Activated T-cell treated with anti-CD3 and anti-CD28 coated beads, Interleukin-2, amount 50 U/mL, for 72 hours (primary cell): Measurements from ENCODE around the gene CLTB. TPM values are rescaled to one million over a fixed set of nuclear protein-coding genes. Genes with fewer than 3 reads are reported as not detected.

Source experiments
- ATAC-seq, 2 donors: fragments of 150-1000 bp; cut with Tn5 transposase; replicated peaks in 1 of 2; 2 replicates each; pipeline ENCODE4 v1.10.0; 2021; ENCODE audit warnings: moderate library complexity in 2 of 2, mild to moderate bottlenecking in 1 of 2
- DNase-seq, 2 donors: peaks; one replicate each; pipeline ENCODE4 v3.0.0; 2021 to 2022; ENCODE audit warnings: mixed read lengths in 1 of 2
- H3K27ac Mint-ChIP-seq: one replicate; pipeline ENCODE4 v1.8.0; 2022; ENCODE audit warnings: mild to moderate bottlenecking, moderate library complexity, mixed read lengths
- H3K27me3 Mint-ChIP-seq: one replicate; pipeline ENCODE4 v1.8.0; 2022; ENCODE audit warnings: low read depth, mixed read lengths
- H3K36me3 Mint-ChIP-seq, 2 donors: one replicate each; pipeline ENCODE4 v1.8.0; 2022; ENCODE audit warnings: mixed read lengths in 2 of 2, mild to moderate bottlenecking in 1 of 2; ENCODE audit not compliant: insufficient read depth in 2 of 2
- H3K4me1 Mint-ChIP-seq: one replicate; pipeline ENCODE4 v1.8.0; 2022; ENCODE audit warnings: low read depth, mixed read lengths
- H3K4me3 Mint-ChIP-seq, 2 donors: one replicate each; pipeline ENCODE4 v1.8.0; 2022; ENCODE audit warnings: mild to moderate bottlenecking in 2 of 2, mixed read lengths in 2 of 2, moderate library complexity in 2 of 2
- H3K9me3 Mint-ChIP-seq, 2 donors: one replicate each; pipeline ENCODE4 v1.8.0; 2022; ENCODE audit warnings: mixed read lengths in 2 of 2
- total RNA-seq, 2 donors: library from RNA; stranded (reverse); gene quantifications; one replicate each; pipeline ENCODE4 v1.2.3, GENCODE V29; 2022

The CLTB gene, protein sequence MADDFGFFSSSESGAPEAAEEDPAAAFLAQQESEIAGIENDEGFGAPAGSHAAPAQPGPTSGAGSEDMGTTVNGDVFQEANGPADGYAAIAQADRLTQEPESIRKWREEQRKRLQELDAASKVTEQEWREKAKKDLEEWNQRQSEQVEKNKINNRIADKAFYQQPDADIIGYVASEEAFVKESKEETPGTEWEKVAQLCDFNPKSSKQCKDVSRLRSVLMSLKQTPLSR
- total RNA-seq: 10 to 100 TPM; 38.1 to 41.9 TPM

DNA sequence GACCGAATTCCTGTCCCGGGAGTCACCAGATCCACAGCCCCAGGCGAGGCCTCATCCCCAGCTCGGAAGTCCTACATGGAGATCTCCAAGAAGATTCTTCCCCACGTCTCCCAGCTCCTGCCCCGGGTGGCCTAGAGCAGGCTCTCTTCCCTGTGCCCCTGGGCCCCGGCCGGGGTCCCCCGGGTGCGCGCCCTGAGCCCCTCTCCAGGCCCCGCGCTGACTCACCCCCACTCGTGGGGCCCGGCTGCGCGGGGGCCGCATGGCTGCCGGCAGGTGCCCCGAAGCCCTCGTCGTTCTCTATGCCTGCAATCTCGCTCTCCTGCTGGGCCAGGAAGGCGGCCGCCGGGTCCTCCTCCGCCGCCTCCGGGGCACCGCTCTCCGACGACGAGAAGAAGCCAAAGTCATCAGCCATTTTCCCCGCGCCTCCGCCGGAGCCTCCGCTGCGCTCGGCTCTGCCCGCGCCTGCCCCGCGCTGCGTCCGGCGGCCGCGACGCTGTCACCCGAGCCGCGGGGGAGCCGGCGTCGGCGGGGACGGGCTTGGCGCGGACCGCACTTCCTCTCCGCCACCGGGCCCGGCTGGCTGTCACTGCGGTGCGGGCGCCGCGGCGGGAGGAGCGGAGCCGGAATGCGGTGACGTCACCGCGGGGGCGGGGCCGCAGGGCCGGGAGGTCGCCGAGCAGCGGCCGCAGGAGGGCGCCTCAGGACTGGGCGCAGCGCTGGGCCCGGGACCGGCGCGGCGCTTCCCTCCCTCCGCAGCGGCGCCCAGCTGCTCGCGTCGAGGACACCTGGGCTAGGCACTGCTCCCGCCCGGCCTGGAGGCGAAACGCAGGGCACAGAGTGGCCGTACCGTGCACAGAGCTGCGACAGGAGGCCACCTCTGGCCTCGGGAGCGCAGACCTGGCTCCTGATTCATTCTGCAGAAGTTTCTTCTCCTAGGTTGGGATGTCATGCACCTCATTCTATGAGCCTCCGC lies at the start of gene CLTB:
Gene CLTB (minus strand): TSS at position 588 of the 973 bp plus-strand sequence. CDS start 176 bp downstream, at position 412.
- Mint-ChIP-seq H3K27me3 (no peaks in the 10 kb centered on the region), H3K4me3 (peak within 1 kb of the TSS; percentile 81 to 86), H3K36me3 (peaks cover 0 to 3% of the 10 kb centered on the region in 2 donors), H3K9me3 (peaks cover 0 to 2% of the 10 kb centered on the region in 2 donors), H3K4me1 (peaks cover 42% of the 10 kb centered on the region), H3K27ac (peak within 1 kb of the TSS; percentile 56)
- DNase-seq (peak; percentile 85 to 86), ATAC-seq (peak; percentile 98)

DNA sequence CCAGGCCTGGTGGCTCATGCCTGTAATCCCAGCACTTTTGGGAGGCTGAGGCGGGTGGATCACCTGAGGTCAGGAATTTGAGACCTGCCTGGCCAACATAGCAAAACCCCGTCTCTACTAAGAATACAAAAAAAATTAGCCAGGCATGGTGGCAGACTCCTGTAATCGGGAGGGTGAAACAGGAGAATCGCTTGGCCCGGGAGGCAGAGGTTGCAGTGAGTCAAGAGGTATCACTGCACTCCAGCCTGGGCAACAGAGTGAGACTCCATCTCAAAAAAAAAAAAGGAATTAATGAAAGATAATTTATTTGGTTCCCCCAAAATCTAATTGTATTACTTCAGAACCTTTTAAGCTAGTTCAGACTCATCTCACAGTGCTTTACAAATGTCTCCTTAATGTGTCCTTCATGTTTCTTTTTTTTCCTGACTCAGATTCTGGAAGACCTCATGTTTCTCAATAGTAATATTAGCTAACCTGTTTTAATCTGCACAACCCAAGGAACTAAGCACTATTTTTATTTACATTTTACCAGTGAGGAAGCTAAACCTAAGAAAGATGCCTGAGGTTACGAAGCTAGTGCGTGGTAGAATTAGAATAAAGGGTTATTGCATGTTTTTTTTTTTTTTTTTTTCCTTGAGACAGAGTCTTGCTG lies 46.9 kb upstream of the CLTB start:
- ATAC-seq (no peak), DNase-seq (no peak)
- Mint-ChIP-seq H3K4me3 (no peak overlapping the region), H3K4me1 (peaks cover 23% of the 10 kb centered on the region), H3K36me3 (peaks cover 2 to 6% of the 10 kb centered on the region in 2 donors), H3K9me3 (no peaks in the 10 kb centered on the region), H3K27me3 (no peaks in the 10 kb centered on the region), H3K27ac (no peak overlapping the region)

DNA sequence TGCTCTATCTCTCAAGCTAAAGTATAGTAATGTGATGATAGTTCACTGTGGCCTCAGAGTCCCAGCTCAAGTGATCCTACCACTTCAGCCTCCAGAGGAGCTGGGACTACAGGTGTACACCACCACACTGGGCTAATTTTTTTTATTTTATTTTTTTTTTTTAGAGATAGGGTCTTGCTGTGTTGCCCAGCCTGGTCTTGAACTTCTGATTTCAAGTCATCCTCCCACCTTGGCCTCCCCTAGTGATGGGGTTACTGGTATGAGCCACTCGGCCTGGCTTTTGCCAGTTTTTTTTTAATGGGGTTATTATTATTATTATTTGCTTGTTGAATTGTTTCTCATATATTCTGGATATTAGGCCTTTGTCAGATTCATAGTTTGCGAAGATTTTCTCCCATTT lies 45.0 kb upstream of the CLTB start:
- no peak for DNase-seq
- H3K9me3 Mint-ChIP-seq: no peaks in the 10 kb centered on the region
- peaks cover 2 to 11% of the 10 kb centered on the region in 2 donors for H3K36me3 Mint-ChIP-seq
- peaks cover 22% of the 10 kb centered on the region for H3K4me1 Mint-ChIP-seq
- H3K27me3 Mint-ChIP-seq: no peaks in the 10 kb centered on the region
- H3K27ac Mint-ChIP-seq: no peak overlapping the region
- ATAC-seq: no peak
- no peak overlapping the region for H3K4me3 Mint-ChIP-seq

DNA sequence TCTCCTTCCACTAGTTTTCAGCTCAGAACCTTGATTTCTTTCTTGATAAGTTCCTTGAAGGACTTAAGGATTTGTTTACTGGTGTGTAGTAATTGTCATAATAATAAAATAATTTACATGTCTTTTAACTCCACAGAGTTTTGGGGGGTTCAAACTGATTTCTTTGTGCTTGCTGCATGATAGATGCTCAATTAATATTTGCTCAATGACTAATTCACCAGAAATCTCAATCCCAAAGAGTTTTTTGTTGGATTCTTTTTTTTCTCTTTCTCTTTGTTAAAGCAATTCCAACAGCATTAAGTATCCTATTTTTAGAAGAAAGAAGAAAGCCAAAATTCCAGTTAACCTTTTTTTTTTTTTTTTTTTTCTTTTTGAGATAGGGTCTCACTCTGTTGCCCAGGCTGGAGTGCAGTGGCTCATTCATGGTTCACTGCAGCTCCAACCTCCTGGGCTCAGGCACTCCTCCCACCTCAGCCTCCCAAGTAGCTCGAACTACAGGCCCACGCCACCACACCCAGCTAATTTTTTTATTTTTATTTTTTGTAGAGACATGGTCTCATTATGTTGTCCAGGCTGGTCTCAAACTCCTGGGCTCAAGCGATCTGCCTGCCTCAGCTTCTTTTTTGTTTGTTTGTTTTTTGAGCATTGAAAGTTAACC lies 42.7 kb upstream of the CLTB start:
- H3K27ac Mint-ChIP-seq: peak overlapping the region; percentile 7
- no peak for ATAC-seq
- peaks cover 25% of the 10 kb centered on the region for H3K4me1 Mint-ChIP-seq
- DNase-seq: no peak
- no peaks in the 10 kb centered on the region for H3K27me3 Mint-ChIP-seq
- peaks cover 2 to 11% of the 10 kb centered on the region in 2 donors for H3K36me3 Mint-ChIP-seq
- no peak overlapping the region for H3K4me3 Mint-ChIP-seq
- no peaks in the 10 kb centered on the region for H3K9me3 Mint-ChIP-seq

DNA sequence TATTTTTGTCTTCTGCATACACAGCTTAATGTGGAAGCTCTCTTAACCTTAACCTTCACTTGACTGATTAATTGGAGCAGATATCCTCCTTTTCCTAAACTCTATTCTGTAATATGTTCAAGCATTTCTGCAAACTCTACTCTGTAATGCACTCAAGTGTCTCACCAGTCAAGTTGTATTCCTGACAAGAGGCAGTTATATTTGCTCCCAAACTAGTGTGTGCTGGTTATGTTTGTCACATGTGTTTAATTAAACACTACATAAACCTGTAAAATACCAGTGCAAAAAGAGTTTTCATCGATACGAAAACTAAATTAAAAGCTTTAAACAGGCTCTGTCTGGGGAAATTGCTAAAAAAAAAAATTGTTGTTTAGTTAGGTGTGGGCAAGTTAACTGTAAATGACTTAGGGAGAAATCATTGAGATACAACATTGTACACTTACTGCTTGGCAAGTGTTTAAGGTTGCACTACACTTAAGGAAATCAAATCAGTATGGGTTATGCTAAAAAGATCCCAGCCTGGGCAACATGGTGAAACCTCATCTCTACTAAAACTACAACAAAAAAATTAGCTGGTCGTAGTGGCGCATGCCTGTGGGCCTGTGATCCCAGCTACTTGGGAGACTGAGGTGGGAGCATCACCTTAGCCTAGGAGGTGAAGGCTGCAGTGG lies 38.5 kb upstream of the CLTB start:
- H3K4me3 Mint-ChIP-seq: no peak overlapping the region
- H3K36me3 Mint-ChIP-seq: peaks cover 2 to 17% of the 10 kb centered on the region in 2 donors
- no peaks in the 10 kb centered on the region for H3K27me3 Mint-ChIP-seq
- H3K4me1 Mint-ChIP-seq: peaks cover 23% of the 10 kb centered on the region
- H3K9me3 Mint-ChIP-seq: no peaks in the 10 kb centered on the region
- ATAC-seq (no peak), DNase-seq (no peak)
- H3K27ac Mint-ChIP-seq: no peak overlapping the region

DNA sequence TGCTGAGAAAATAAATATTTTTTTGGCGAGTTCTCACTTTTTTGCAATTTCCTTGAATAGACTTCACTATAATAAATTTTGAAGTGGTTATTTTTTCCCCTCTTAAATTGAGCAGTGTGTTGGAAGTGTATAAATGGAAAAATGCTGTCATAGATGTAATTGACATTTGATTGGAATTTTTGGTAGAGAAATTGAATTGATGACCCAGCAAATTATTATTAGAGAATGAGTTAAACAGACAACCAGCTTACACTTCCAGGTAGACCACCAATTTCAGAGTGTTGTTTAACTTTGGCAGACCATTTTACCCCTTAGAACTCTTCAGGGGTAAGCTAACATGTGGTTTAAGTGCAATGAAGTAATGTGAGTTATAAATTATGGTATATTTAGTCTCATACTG lies 33.7 kb upstream of the CLTB start:
- no peaks in the 10 kb centered on the region for H3K27me3 Mint-ChIP-seq
- no peaks in the 10 kb centered on the region for H3K9me3 Mint-ChIP-seq
- peaks cover 30% of the 10 kb centered on the region for H3K4me1 Mint-ChIP-seq
- peak overlapping the region; percentile 26 for H3K27ac Mint-ChIP-seq
- peak overlapping the region; percentile 5 to 16 for H3K4me3 Mint-ChIP-seq
- ATAC-seq (no peak), DNase-seq (no peak)
- H3K36me3 Mint-ChIP-seq: peaks cover 3 to 10% of the 10 kb centered on the region in 2 donors

DNA sequence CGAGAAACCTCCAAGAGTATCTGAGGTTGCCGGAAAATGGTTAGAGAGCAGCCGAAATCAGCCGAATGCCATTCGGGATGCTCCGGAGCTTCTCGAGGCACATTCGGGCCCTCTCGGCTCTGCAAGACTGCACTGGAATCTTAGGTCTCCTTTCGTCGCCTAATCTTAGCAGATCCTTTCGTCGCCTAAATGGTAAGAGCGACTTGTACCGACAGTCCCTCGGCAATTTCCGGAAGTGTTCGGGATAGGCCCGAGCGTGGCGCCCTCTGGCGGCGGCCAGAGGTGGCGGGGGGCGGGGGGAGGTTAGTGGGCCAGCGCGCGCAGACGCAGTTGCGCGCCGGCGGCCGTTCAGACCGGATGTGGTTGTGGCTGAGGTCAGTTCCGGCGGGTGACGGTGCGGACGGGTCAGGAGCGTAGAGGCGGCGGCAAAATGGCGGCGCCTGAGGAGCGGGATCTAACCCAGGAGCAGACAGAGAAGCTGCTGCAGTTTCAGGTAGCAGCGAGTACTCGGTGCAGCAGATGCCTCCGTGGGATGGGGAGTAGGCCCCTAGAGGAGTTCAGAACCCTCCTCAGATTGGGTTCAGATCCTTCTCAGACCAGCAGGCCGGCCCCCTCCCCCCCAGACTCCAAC lies 31.8 kb upstream of the CLTB start, which contains the start of gene FAF2:
Gene FAF2 (plus strand): TSS at position 408 of the 631 bp plus-strand sequence. CDS start 23 bp downstream, at position 431.
- ATAC-seq: peak; percentile 95 to 97
- Mint-ChIP-seq H3K4me3 (peak within 1 kb of the TSS; percentile 88 to 98), H3K27me3 (no peaks in the 10 kb centered on the region)

DNA sequence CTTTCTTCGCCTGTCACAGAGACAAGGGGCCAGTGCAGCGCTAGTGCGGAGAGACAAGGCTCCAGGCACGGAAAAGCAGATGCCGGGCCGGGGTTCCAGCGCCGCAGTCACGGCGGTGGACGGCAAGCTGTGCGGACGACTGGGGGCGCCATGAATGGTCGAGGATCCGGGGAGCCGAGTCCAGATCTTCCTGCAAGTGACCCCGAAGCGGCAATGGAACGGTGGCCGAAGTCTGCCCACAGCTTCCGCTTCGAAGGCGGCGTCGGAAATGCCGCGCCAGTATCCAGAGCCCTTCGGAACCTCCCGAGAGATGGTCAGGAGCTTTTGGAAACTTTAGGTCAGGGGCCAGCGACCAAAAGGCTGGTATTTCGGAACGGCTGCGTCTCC lies 31.2 kb upstream of the CLTB start:
- Mint-ChIP-seq H3K9me3 (no peaks in the 10 kb centered on the region), H3K4me3 (peak overlapping the region; percentile 88 to 98), H3K27ac (peak overlapping the region; percentile 95), H3K4me1 (peaks cover 24% of the 10 kb centered on the region), H3K36me3 (peaks cover 2 to 3% of the 10 kb centered on the region in 2 donors), H3K27me3 (no peaks in the 10 kb centered on the region)
- ATAC-seq: peak; percentile 7 to 33
- DNase-seq: no peak

More for the DNA sequence above, 31.8 kb upstream of the CLTB start, which contains the start of gene FAF2:
- DNase-seq: peak; percentile 96 to 100
- H3K9me3 Mint-ChIP-seq: no peaks in the 10 kb centered on the region
- peaks cover 3 to 4% of the 10 kb centered on the region in 2 donors for H3K36me3 Mint-ChIP-seq
- H3K4me1 Mint-ChIP-seq: peaks cover 24% of the 10 kb centered on the region
- peak within 1 kb of the TSS; percentile 95 for H3K27ac Mint-ChIP-seq

DNA sequence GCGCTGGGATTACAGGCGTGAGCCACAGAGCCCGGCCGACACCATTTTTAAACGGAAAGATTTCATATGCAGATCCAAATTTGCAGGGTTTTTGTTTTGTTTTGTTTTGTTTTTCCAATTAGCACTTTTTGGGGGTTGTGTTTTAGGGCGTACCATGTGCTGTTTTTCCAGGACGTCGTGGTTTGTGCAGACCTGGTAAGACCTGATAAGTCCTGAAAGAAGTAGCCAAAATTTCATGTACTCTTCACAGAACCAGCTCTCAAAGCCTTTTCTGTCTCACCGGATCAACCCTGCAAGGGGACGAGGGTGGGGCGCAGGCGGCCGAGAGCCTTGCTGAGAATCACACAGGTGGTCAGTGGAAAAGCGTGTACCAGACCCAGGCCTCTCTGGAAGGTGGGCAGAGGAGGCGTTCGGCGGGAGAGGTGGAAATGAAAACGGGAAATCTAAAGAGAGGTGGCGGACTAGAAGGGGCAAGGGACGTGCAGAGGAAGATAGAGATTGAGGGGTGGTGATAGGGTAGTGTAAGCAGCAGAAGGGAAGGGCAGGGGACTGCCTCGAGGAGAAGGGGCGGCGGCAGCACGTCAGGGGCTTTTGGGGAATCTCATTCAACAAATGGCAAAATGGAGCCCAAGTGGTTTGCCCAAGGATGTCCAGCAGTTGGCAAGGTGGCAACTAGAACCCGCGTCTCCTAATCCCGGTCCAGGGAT lies 30.7 kb upstream of the CLTB start:
- H3K4me1 Mint-ChIP-seq: peaks cover 24% of the 10 kb centered on the region
- peak in 1 of 2 donors; percentile 6 for DNase-seq
- H3K27ac Mint-ChIP-seq: peak overlapping the region; percentile 95
- ATAC-seq: no peak
- H3K36me3 Mint-ChIP-seq: peaks cover 2 to 3% of the 10 kb centered on the region in 2 donors
- no peaks in the 10 kb centered on the region for H3K9me3 Mint-ChIP-seq
- H3K4me3 Mint-ChIP-seq: peak overlapping the region; percentile 88 to 98
- H3K27me3 Mint-ChIP-seq: peaks cover 1% of the 10 kb centered on the region

DNA sequence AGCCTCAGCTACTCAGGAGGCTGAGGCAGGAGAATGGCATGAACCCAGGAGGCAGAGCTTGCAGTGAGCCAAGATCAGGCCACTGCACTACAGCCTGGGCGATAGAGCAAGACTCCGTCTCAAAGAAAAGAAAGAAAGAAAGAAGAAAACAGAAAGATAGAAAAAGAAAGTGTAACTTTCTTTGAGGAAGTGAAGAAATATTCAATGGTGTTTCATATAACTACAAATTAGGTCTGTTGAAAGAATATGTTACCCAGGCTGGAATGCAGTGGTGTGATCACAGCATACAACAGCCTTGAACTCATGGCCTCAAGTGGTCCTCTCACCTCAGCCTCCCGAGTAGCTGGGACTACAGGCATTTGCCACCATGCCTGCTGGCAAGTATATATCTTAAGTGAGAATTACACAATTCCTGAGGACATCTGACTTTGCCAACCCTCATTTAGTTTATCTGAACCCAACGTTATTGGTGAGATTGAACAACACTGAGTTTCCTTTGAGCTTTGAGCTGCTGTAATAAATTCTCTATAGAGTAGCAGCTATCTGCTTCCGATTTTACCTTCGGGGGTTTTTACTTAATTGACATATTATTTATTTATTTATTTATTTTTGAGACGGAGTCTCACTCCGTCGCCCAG lies 29.8 kb upstream of the CLTB start:
- DNase-seq (no peak), ATAC-seq (no peak)
- Mint-ChIP-seq H3K4me3 (peak overlapping the region; percentile 36 to 88), H3K27me3 (peaks cover 6% of the 10 kb centered on the region), H3K27ac (no peak overlapping the region), H3K4me1 (peaks cover 24% of the 10 kb centered on the region), H3K36me3 (peaks cover 2 to 3% of the 10 kb centered on the region in 2 donors), H3K9me3 (no peaks in the 10 kb centered on the region)

DNA sequence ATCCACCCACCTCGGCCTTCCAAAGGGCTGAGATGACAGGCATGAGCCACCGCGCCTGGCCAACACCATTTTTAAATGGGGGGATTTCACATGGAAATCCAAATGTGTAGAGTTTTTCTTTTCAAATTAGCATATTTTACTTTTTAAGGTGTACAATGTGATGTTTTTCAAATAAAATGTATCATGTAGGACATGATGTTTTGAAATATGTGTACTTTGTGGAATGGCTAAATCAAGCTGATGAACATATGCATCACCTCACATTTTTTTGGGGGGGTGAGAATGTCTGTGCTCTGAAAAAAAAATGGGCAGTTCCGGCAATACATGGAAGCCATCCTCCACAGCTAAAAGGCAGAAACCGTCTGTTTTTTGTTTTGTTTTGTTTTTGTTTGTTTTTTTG lies 28.4 kb upstream of the CLTB start:
- Mint-ChIP-seq H3K27ac (no peak overlapping the region), H3K27me3 (peaks cover 6% of the 10 kb centered on the region), H3K9me3 (no peaks in the 10 kb centered on the region), H3K36me3 (peaks cover 2 to 3% of the 10 kb centered on the region in 2 donors), H3K4me1 (peaks cover 16% of the 10 kb centered on the region), H3K4me3 (no peak overlapping the region)
- DNase-seq (no peak), ATAC-seq (no peak)
